ENCODE data around the gene WWOX.

The WWOX gene

DNA sequence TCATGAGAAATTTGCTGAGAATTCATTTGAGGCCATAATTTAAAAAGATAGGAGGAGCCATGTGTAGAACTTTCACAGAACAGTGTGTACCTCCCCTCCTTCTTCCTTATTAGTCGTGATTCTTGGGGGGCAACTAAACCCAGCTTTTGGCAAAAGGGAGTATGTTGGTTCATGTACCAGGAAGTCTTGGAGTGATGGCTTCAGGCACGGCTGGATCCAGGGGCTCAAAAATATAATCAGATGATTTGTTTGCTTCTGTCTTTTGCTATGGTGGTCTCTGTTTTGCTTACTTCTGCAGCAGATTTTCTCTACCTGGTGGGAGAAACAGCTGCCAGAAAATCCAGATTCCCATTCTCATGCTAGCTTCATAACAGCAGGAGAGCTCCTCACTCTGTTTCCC is 871.2 kb downstream of the WWOX start:
- Histone ChIP-seq H3K27ac (ENCODE audit: low read length) (no peak overlapping the region), H3K4me1 (ENCODE audit: low read length) (no peaks in the 10 kb centered on the region), H3F3A (ENCODE audit: insufficient read depth, low read length) (no peaks in the 10 kb centered on the region), H3K4me2 (ENCODE audit: low read depth, low read length) (no peak overlapping the region), H3K27me3 (replicated peaks; ENCODE audit: insufficient read depth, low read length) (no peaks in the 10 kb centered on the region), H2AFZ (ENCODE audit: low read length) (no peak overlapping the region), H4K20me1 (ENCODE audit: insufficient read depth, low read length) (no peaks in the 10 kb centered on the region), H3K79me2 (ENCODE audit: low read length) (no peaks in the 10 kb centered on the region), H3K36me3 (replicated peaks; ENCODE audit: insufficient read depth, low read length) (no peaks in the 10 kb centered on the region), H3K9me2 (replicated peaks; ENCODE audit: insufficient read depth, low read length) (no peaks in the 10 kb centered on the region), H3K9ac (ENCODE audit: low read length) (no peak overlapping the region), H3K4me3 (ENCODE audit: low read length) (no peak overlapping the region), H3K9me3 (replicated peaks; ENCODE audit: insufficient read depth, low read length) (no peaks in the 10 kb centered on the region)
- no peak for DNase-seq
- TF ChIP-seq, protein P1, sequence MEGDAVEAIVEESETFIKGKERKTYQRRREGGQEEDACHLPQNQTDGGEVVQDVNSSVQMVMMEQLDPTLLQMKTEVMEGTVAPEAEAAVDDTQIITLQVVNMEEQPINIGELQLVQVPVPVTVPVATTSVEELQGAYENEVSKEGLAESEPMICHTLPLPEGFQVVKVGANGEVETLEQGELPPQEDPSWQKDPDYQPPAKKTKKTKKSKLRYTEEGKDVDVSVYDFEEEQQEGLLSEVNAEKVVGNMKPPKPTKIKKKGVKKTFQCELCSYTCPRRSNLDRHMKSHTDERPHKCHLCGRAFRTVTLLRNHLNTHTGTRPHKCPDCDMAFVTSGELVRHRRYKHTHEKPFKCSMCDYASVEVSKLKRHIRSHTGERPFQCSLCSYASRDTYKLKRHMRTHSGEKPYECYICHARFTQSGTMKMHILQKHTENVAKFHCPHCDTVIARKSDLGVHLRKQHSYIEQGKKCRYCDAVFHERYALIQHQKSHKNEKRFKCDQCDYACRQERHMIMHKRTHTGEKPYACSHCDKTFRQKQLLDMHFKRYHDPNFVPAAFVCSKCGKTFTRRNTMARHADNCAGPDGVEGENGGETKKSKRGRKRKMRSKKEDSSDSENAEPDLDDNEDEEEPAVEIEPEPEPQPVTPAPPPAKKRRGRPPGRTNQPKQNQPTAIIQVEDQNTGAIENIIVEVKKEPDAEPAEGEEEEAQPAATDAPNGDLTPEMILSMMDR (IDR thresholded peaks at IDR 0.05; ENCODE audit: low read length), result no peak
- TF ChIP-seq EZH2 (optimal IDR thresholded peaks at IDR 0.05; ENCODE audit: low read depth, low read length) (no peak), EZH2phosphoT487 (IDR thresholded peaks at IDR 0.05; ENCODE audit: low read length) (no peak)

DNA sequence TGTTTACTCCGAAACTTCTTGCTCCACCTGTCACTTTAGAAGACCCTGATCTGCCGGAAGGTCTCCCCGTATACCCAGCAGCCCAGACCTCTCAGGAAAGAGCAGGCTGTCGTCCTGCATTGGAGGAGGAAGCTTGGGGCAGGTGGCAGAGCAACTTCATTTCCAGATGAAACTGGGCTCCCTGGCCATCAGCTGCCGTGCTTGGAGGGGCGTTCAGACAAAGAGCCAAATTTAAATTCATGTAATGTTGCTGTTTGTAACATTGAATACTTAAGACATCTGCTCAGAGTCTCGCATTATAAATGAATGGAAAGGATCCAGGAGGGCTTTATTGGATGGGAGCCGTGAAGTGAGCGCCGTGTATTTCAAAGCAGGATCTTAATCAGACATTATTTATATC is 872.6 kb downstream of the WWOX start:
- no peak overlapping the region for H3K9ac ChIP-seq (ENCODE audit: low read length)
- H3K4me1 ChIP-seq (ENCODE audit: low read length), result no peaks in the 10 kb centered on the region
- no peaks in the 10 kb centered on the region for H4K20me1 ChIP-seq (ENCODE audit: insufficient read depth, low read length)
- no peaks in the 10 kb centered on the region for H3K9me3 ChIP-seq (replicated peaks; ENCODE audit: insufficient read depth, low read length)
- no peaks in the 10 kb centered on the region for H3K9me2 ChIP-seq (replicated peaks; ENCODE audit: insufficient read depth, low read length)
- no peak overlapping the region for H3K4me3 ChIP-seq (ENCODE audit: low read length)
- H3K27me3 ChIP-seq (replicated peaks; ENCODE audit: insufficient read depth, low read length), result no peaks in the 10 kb centered on the region
- H3K79me2 ChIP-seq (ENCODE audit: low read length), result no peaks in the 10 kb centered on the region
- DNase-seq, result no peak
- no peak overlapping the region for H3K27ac ChIP-seq (ENCODE audit: low read length)
- TF ChIP-seq, protein P1 (IDR thresholded peaks at IDR 0.05; ENCODE audit: low read length), result no peak
- TF ChIP-seq EZH2 (optimal IDR thresholded peaks at IDR 0.05; ENCODE audit: low read depth, low read length) (no peak), EZH2phosphoT487 (IDR thresholded peaks at IDR 0.05; ENCODE audit: low read length) (no peak)
- H3F3A ChIP-seq (ENCODE audit: insufficient read depth, low read length), result no peaks in the 10 kb centered on the region
- no peaks in the 10 kb centered on the region for H3K36me3 ChIP-seq (replicated peaks; ENCODE audit: insufficient read depth, low read length)
- no peak overlapping the region for H3K4me2 ChIP-seq (ENCODE audit: low read depth, low read length)
- no peak overlapping the region for H2AFZ ChIP-seq (ENCODE audit: low read length)

DNA sequence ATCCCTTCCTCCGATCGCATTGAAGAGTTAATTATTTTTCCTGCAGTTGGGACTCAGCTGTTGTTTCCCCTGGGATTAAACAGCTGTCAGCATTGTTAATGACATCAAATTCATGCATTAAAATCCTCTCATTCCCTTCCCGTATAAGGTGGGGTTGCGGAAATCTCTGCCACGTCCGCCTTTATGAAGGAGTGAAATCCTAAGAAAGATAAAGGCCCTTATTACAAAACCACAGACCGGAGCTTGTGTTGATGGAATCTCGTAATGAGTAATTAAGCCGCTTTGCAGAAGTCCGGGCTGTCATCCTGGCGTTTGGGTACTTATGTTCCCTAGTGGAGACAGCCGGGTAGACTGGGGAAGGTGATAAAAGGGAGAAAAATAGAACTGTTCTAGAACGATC is 873.5 kb downstream of the WWOX start:
- Histone ChIP-seq H3K9me3 (replicated peaks; ENCODE audit: insufficient read depth, low read length) (no peaks in the 10 kb centered on the region), H3K4me3 (ENCODE audit: low read length) (no peak overlapping the region), H3K9me2 (replicated peaks; ENCODE audit: insufficient read depth, low read length) (no peaks in the 10 kb centered on the region), H3K36me3 (replicated peaks; ENCODE audit: insufficient read depth, low read length) (no peaks in the 10 kb centered on the region), H3K4me2 (ENCODE audit: low read depth, low read length) (no peak overlapping the region), H3K27ac (ENCODE audit: low read length) (no peak overlapping the region), H3K9ac (ENCODE audit: low read length) (no peak overlapping the region), H4K20me1 (ENCODE audit: insufficient read depth, low read length) (no peaks in the 10 kb centered on the region), H3F3A (ENCODE audit: insufficient read depth, low read length) (no peaks in the 10 kb centered on the region), H3K4me1 (ENCODE audit: low read length) (no peaks in the 10 kb centered on the region), H3K27me3 (replicated peaks; ENCODE audit: insufficient read depth, low read length) (no peaks in the 10 kb centered on the region), H2AFZ (ENCODE audit: low read length) (no peak overlapping the region), H3K79me2 (ENCODE audit: low read length) (no peaks in the 10 kb centered on the region)
- no peak for DNase-seq
- TF ChIP-seq, protein P1 (IDR thresholded peaks at IDR 0.05; ENCODE audit: low read length), result no peak
- TF ChIP-seq EZH2 (optimal IDR thresholded peaks at IDR 0.05; ENCODE audit: low read depth, low read length) (no peak), EZH2phosphoT487 (IDR thresholded peaks at IDR 0.05; ENCODE audit: low read length) (no peak)

Measured in MM.1S (cell line).